ENCODE measurements around the gene CSMD2.
A peak's percentile ranks its signal among the peaks of the same experiment; 100 is the strongest.

Gene CSMD2

DNA sequence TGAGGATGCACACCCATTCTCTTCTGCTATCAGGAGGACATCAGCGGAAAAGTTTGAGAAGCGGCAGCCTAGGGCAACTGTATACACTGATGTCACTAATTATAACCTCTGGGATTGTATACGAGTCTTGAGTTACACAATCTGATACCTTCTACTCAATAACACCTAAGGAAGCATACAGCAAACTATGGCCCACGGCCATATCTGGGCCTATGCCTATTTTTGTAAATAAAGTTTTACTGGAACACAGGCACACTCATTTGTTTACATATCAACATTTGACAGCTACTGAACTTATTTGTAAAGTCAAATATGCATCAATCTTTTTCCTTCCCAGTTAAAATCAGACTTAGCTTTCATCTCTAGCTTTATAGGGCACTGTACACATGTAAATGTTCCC lies 505.4 kb downstream of the CSMD2 start:
- no peak for DNase-seq

- no peak for DNase-seq
These were observed 507.2 kb downstream of the CSMD2 start for GRCh38 chr1:33657833-33658232.

- DNase-seq: no peak
These were observed 508.5 kb downstream of the CSMD2 start for GRCh38 chr1:33656467-33657005.

DNA sequence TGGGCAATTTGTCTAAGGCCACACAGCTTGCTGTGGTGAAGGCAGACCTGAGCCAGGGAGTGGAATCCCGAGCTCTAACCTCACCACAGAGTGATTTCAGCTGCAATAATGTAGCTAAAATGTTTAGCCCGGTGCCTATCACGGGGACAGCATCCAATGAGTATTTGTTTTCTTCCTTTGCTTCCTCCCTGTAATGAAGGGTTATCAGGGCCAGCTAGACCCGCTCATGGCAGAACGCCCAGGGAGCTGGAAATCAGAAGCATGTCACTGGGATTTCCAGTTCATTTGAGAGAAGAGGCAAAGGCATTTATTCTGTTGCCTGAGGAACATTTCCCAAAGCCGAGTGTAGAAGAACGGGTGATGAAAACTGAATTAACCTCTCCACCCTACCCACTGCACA lies 509.5 kb downstream of the CSMD2 start:
- DNase-seq: no peak

- DNase-seq: no peak
These were observed 510.7 kb downstream of the CSMD2 start for GRCh38 chr1:33654267-33654834.

- no peak for DNase-seq
These were observed 511.8 kb downstream of the CSMD2 start for GRCh38 chr1:33653226-33653625.

GRCh38 chr1:33650708-33651107 lies 514.3 kb downstream of the CSMD2 start:
- no peak for DNase-seq

- no peak for DNase-seq
These were observed 515.3 kb downstream of the CSMD2 start for GRCh38 chr1:33649759-33650158.

- DNase-seq: no peak
These were observed 521.8 kb downstream of the CSMD2 start for GRCh38 chr1:33643216-33643615.

DNA sequence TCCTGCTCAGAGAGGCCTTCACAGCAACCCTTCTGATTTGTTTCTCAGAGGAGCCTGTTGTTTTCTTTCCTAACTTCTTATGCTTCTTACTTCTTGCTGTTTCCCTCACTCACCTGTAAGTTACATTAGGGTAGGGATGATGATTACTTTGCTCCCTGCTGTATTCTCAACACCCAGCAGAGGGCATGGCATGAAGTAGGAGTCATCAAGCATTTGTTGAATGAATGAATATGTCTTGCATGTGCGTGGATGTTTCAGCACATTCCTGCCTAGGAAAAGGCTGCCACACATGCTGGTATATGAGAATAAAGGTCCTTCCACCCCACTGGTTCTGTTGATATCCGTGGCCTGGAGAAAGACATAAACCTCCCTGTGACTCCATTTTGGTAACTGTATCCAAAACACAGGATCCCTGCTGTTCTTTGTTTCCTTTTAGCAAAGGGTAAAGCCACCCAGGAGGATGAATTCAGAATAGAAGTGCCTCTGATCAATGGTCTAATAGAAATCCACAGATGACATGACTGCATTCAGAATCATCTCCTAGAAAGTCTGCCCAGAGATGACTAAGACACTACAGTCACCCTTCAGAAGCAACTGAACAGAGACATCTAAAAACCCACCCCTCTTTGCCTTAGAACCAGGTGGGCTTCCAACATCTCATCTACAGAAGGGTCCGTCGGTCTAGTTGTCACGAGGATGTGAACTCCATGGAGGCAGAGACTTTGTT lies 523.8 kb downstream of the CSMD2 start:
- no peak for DNase-seq

GRCh38 chr1:33640114-33640660 lies 524.8 kb downstream of the CSMD2 start:
- DNase-seq: no peak

- DNase-seq: no peak
These were observed 527.1 kb downstream of the CSMD2 start for GRCh38 chr1:33637846-33638440.

- no peak for DNase-seq
These were observed 528.8 kb downstream of the CSMD2 start for GRCh38 chr1:33636209-33636608.

DNA sequence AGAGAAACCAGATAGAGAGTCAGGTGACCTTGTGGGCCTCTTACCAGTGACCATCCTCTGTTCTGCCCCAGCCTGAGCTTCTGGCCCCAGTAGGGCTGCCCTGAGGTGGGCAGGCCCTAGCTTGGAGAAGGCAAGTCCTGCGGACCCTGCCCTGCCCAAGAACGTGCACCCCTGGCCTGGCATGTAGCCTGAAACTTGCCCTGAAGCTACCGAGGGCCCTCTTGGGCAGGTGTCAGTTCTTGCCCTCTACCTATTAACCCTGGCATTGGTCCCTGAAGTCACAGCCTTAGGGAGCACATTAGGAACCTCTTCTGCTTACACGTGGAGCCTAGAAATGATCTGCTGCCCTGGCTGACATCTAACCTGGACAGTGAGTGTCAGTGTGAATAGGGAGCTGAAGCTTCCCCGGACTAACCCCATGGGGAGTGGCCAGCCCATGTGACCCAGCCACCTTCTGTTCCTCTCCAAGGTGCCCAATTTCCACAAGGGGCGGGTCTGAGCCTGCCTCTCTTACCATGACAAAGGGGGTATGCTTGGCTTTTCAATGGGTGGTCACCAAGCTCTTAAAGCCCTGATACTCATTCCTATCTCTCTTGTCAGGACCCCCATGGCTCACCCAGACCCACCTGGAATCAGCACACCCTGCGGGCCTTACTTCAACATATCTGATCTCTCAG lies 529.6 kb downstream of the CSMD2 start:
- no peak for DNase-seq

DNA sequence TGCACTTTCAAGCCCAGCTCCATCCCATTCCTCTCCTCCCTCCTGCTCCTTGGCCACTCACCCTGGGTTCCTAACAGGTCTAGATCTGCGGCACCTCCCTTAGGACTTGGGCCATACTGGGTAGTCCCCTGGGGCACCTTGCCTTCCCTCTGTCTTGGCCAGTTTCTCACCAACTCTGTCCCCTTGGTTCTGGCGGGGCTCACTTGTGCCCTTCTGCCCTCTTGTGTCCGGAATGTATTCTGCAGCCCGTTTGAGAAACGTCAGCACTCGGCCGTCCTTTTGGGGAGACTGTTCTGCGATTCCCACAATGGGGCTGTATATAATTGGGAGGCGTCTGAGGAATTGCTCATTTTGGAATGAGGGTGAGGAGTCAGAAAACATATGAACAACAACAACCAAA lies 530.2 kb downstream of the CSMD2 start:
- no peak for DNase-seq

DNA sequence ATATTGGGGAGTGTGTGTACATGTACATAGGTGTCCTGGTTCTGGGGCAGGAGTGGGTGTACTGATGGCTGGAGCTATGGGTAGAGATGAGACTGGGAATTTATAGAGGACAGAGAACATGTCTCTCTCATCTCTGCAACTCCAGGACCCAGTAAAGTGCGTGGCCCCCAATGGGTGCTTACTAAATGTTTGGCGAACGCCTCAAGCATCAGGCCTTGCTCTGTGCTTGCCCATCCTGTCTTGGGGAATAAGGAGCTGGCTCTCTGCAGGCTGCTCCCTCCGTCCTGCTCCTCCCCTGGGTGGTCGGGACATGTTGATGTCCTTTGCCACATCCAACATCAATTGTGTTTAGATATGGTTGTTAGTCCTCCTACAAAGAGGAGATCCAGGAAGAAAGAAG lies 530.9 kb downstream of the CSMD2 start:
- no peak for DNase-seq

DNA sequence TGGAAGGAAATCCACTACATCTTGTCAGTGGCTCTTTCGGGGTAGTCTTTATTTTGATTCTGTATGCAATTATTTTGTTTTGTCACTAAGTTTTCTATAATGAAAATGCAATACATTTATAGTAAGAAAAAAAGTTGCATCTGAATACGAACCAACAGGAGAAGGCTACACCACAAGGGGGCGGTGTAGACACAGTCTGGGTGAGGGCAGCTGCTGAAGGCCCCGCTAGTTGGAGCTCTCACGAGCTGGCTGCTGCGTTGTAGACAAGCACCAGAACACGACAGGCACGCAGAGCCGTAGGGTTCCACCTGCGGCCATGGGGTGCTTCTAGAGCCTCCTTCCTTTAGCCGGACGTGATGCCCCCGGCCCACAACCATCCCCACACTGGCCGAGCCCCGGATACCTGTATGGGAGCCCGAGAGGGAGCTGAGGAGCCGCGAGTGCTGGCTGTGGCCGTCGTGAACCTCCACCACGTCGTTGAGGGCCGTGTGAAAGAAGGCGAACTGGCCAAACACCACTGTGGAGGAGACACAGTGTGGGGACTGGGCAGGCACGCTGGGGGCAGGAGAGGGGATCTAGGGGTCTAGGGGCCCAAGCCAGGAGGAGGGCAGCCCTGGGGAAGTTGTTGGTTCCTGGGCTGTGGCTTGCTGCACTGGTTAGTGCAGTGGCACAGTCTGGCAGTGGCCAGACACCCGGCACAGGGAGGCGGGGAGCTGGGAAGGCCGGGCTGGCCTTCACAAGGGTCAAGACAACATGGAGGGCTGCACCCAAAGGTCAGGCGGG lies 531.8 kb downstream of the CSMD2 start:
- peak; percentile 61 for DNase-seq

DNA sequence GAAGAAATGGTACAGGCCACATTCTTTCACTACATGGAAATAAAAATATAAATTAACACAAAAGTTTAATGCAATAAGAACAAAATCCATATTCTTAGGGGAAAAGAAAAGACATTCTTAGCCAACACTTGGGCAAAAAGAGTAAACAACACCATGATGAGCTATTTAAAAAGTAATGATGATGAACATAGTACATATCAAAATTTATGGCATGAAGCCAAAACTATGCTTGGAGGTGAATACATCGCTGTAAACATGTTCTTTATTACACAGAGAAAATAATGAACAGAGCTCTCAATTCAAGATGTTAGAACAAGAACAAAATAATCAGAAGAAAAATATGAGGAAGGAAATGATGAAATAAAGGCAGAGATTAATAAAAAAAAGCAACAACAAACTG lies 534.3 kb downstream of the CSMD2 start:
- no peak for DNase-seq

GRCh38 chr1:33626801-33627200 lies 538.2 kb downstream of the CSMD2 start:
- DNase-seq: no peak

- DNase-seq: no peak
These were observed 539.8 kb downstream of the CSMD2 start for GRCh38 chr1:33624991-33625870.

- DNase-seq: no peak
These were observed 540.6 kb downstream of the CSMD2 start for GRCh38 chr1:33624261-33624990.

All from NCI-H1436 treated with DMSO at 0.1 percent for 48 hours (cell line).